ENCODE data around the gene MPP2.
"Not testable (repeated sequence)": the region's sequence is repeated elsewhere in the genome, so short reads cannot be mapped to it uniquely, and the experiment has no call there.

Gene MPP2

DNA sequence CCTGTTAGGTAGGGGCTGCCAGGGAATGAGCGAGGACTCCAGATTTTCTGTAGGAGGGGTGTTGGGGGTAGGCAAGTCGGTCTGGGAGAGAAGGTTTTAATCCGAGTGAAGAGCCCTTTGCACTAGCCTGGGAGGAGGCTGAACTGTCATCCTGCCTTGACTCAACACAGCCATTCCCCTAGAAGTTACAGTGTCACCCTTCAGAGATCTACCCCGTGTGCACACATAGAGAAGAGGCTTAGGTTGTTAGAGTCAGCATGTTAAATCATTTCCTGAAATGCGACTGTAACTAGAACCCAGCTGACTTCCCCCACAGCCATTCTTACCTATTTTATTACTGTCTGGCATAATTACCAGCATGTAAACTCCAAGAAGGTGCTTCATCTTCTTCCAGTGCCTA, 20.6 kb upstream of the MPP2 start:
- DNase-seq: not testable (repeated sequence)

DNA sequence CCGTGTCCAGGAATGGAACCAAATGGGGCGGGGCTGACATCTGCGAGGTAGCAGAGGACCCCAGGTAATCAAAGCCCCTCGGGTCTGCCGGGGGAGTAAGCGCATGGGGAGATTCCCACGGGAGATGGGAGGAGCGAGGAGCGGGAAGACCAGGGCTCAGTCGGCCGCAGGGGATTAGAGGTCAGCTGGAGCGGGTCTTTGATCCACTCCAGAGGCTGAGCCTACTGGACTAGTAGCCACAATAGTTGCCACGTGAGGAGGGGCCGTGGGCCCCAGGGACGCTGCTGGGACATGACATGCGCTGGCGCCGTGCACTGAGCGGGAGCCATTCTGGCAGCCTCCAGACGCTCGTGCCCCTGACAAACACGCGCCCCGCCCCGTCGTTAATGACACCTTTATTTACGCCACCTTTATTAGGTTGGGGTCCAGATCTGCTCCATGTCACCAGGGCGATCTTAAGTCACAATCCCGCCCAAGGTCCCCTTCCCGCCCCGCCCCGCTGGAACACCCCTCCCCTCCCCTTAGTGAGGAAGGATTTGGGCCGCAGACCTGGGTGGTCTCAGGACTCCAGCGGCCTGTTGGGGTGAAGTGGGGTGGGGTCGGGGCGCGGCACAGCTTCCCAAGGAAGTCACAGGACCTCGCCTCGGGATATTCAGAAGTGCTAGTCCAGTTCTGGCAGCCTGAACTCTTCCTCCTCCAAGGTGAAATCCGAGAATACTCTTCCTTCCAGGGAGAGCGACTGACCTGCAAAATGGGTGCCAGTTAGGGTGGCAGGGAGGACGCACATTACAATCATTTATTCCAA, 19.9 kb upstream of the MPP2 start:
- DNase-seq: no peak

GRCh38 chr17:43924558-43924957, 17.2 kb upstream of the MPP2 start:
- no peak for DNase-seq

- no peak for DNase-seq
These were observed 13.3 kb upstream of the MPP2 start for GRCh38 chr17:43920500-43921095.

GRCh38 chr17:43918026-43918389, 10.7 kb upstream of the MPP2 start:
- DNase-seq: no peak

- no peak for DNase-seq
These were observed 10.2 kb upstream of the MPP2 start for GRCh38 chr17:43917348-43918025.

DNA sequence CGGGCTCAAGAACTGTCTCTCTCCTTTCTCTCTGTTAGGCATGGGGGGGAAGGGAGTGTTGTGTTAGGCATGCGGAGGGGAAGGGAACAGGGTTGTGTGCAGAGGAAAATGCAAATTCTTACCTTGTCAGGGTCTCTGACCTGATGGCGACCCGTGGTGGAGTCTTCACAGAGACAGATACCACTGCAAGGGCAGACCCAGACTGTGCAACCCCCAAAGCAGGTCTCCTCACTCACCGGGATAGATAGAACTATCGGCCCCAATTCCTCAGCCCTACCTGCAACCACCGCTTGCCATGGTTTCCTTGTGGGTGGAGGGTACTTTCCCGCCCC, 9.6 kb upstream of the MPP2 start:
- DNase-seq: no peak

DNA sequence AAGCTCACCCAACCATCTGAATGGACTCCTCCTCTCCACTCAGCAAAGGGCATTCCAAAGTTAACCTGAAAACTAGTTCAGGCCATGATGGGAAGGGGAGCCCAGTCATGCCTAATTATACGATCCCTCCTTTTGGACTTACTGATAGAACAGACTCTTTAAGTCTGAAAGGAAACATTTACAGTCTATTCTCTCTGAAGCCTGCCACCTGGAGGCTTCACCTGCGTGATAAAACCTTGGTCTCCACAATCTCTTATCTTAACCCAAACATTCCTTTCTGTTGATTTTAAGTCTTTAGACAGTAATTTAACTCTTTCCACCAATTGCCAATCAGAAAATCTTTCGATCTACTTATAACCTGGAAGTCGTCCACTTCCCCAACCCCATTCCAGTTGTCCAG, 9.0 kb upstream of the MPP2 start:
- DNase-seq: no peak

DNA sequence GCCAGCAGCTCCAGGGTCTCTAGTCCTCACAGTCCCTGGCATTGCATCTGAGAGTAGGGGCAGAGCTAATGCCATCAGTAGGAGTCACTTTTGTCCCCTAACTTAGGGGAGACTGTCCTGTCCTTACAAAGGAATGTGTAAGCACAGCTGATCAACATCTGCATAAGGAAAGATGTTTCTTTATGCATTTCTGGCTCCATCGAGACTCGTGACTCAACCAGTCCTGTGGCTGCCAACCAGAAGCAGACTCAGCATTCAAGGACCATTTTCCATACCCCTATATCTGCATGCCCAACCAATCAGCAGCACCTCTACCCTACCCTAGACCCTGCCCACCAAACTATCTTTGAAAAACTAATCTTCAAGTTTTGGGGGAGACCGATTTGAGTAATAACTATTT, 8.2 kb upstream of the MPP2 start:
- no peak for DNase-seq

- no peak for DNase-seq
These were observed 7.1 kb upstream of the MPP2 start for GRCh38 chr17:43914451-43914850.

GRCh38 chr17:43913584-43913983, 6.2 kb upstream of the MPP2 start:
- no peak for DNase-seq

- DNase-seq: no peak
These were observed 5.4 kb upstream of the MPP2 start for GRCh38 chr17:43912635-43913304.

DNA sequence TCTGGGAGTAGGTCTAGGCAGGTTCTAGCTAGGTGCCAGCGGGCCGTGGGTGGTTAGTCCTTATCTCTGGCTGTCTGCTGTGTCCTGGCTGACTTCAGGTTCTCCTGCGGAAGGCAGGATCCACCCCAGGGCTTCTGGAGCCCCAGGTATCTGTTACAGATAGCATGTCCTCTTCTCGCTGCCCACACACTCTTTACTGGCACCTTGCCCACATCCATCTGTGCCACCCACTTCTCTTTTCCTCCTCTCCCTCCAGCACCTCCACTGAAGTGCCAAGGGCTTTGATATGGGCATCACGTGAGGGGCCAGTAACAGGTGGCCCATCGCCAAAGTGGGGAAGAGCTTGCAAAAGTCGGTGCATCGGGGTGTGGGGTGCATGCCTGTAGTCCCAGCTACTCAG, 4.6 kb upstream of the MPP2 start:
- DNase-seq: peak; percentile 46

DNA sequence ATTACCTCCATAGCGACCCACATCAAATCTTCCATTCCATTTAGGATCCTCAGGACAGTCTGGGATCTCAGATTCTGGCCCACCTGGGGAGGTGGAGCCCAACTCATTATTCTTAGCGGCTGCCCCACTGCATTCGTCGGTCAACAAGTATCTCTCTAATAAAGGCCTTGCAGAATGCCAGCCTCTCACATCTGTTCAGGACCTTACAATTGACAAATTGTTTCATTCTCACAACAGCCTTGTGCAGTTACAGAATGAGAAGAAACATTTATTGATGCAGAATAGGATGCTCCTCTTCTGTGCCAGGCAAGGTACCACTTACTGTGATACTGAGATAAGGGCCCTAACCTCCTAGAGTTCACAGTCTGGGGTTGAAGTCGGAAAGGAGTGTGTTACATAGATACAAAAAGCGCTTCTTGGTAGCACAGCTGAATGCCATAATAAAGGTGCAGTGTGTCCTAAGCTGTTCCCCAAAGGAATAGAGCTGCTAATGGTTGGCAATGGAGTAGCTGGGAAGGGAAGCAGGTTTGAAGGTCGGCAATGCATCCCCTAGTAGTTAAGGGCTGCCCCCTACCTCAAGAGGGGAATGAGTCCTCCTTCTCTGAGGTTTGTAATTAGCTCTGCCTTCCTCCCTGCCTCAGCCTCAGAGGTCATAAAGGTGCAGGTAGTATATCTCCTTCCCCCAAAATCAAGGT, 2.3 kb upstream of the MPP2 start:
- DNase-seq: no peak

DNA sequence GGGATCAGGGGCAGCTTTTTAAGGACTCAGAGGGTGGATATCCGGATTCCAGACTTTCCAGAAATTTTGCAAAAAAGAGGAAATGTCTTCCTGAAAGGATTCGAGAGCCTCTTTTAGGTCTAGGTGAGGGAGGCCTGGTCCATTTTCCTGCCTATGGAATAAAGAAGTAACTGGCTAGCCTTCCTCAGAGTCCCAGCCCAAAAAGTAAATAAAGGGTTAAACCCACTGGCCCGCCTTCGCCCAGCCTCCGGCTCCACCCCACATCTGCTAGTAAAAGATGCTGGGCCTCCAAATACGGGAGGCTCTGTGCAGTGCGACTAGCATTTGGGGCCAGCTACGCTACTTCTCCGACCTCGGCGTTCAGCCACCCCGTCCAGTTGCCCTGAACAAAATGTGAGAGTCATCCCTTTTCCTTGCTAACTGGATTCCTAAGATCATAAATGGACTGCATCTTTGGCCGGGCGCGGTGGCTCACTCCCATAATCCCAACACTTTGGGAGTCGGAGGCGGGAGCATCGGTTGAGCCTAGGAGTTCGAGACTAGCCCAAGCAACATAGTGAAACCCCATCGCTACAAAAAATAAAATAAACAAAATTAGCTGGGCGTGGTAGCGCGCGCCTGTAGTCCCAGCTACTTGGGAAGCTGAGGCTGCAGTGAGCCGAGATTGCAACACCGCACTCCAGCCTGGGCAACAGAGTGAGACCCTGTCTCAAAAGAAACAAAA, 824 bp upstream of the MPP2 start:
- DNase-seq: peak; percentile 72

DNA sequence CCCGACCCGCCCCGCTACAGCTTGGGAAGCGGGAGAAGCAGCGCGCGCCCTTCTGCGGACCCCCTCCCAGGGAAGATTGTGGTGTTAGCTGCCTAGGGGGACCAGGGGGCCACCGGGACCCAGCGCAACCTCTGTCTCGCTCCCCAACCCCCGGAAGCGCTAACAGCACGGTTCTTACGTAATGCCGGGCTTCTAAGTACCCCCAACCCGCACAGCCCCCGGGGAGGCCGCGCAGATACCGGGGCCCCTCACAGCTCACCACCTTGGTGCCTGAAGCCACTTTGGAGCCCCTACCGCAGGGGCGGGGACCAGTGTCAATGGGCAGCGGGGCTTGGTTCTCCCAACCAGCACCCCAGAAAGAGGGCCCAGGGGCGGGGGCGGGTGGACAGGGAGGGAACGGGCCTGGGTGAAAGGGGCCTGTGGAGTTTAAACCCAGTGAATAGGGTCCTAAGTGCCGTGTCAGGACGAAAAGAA, 348 bp downstream of the MPP2 start:
- no peak for DNase-seq

DNA sequence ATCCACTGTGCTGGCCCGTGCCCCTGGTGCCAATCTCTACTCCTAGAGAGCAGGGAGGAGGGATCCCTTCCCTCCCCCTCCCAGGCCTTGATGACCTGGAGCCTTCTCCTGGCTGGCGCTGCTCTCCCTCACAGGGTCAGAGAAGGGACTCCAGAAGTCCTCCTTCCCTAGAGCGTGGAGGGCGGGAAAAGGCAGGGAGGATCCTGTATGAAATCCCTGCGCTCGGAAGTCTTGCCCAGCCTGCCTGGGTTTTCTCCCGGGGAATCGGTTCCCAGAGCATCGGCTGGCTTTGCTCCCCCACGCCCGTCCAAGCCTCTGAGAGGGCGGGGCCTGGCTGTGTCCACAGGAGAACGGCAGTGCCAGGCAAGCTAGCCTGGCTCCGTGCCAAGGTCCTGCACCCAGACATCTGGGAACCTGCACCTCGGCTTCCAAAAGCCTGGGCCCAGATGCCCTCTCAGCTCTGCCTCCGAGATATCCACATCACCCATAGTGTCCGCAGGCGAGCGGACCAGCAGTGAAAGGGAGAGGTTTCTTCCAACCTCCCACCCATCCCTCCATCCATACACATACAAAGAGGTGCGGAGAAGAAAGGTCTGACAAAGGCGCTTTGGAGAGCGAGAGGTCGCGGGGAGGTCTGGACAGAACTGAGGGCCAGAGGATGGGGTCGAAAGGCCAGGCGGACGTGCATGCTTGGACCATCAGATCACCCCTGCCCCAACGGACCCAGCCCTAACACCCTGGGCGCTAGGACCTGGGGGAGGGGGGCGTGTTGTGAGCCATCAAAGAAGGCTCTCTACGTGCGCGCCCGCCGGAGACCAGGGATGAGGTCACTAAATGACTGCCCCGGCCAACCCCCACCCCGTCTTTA, 1.1 kb downstream of the MPP2 start:
- DNase-seq: peak; percentile 81

DNA sequence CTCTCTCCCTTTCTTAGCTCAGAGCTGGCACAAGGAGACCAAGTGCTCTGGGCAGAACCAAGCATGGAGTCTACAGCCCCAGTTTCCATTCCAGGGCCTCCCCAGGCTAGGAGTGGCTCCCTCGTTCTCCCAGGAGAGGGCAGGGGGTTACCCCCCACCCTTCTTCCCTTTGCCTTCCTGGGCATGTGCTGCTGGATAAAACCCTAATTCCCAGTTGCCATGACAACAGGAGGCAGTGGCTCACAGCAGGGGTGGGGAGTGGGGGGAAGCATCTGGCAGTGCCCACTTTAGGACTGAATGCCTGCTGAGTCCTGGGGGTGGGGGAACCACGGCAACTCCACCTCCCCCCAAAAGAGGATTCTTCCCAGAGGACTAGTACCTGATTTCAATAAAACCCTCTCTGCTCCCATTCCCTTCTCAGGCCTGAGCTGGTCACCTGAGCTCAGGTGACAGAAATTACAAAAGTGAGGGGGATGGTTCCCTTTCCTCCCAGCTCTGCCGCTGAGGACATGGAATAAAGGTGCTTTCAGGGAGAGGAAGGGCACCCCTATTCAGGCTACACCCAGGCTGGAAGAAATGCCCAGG, 1.8 kb downstream of the MPP2 start:
- peak; percentile 24 for DNase-seq

GRCh38 chr17:43901861-43902589, 5.3 kb downstream of the MPP2 start:
- no peak for DNase-seq

All from NCI-H345 (cell line).